ENCODE results near the gene EPAS1. TPM values are rescaled to one million over a fixed set of nuclear protein-coding genes. Genes with fewer than 3 reads are reported as not detected.

The EPAS1 gene
- total RNA-seq, 1 donor from 2014 or later = 31.5 TPM

GRCh38 chr2:46340740-46341420, 43.7 kb downstream of the EPAS1 start:
- DNase-seq = no peak

DNA sequence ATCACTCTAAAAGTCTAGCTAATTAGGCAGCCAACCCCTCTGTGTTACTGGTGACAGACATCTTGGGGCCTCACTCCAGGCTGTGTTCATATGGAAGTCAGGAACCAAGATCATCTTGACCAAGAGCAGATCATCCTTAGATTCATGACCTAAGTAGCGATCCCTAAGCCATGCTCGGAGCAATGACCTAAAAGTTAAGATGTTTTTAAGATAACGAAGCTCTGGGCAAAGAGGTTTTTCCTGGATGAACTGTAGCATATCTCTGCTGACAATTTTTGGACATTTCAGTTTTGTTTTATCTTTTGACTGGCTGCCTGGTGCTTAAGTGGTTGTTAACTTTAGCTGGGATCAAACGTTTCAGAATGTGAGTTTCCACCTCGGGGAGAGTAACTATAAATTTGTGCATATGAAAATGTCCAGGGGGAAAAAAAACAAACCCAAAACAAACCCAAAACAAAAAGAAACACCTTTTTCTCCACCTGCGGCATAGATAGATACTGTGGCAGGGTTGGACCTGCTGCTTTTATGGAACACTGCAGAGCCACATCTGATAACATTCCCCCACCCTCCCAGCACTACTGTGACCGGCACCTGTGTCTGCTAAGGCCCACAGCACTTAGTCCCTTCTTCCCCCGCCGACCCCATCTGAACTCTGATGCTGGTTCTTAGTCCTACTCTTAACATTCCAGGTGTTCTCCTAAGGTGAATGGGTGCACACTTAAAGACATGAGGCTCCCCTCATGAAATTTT, 45.5 kb downstream of the EPAS1 start:
- no peak for DNase-seq

DNA sequence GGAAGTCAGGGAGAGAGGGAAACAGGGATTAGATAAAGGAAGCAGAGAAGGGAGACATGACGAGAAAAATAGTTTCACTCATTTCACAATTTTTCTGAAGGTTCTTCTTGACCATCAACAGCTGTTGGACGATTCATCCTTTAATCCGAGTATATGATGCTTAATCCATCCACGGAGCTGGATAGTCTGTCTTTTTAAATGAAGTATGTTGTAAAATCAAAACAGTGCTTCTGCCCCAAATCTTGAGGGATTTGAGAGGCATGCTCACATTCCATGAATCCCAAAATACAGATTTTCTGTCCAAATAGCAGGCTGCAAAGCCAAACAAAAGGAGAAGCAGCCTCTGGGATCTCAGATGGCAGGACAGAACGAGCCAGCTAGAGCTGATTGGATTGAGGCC, 47.5 kb downstream of the EPAS1 start:
- DNase-seq = no peak

- no peak for DNase-seq
Measured at GRCh38 chr2:46345775-46346174, 48.6 kb downstream of the EPAS1 start.

- DNase-seq = no peak
Measured at GRCh38 chr2:46346719-46347118, 49.5 kb downstream of the EPAS1 start.

- DNase-seq = no peak
Measured at GRCh38 chr2:46347648-46348280, 50.6 kb downstream of the EPAS1 start.

GRCh38 chr2:46349115-46349547, 51.9 kb downstream of the EPAS1 start:
- DNase-seq = no peak

DNA sequence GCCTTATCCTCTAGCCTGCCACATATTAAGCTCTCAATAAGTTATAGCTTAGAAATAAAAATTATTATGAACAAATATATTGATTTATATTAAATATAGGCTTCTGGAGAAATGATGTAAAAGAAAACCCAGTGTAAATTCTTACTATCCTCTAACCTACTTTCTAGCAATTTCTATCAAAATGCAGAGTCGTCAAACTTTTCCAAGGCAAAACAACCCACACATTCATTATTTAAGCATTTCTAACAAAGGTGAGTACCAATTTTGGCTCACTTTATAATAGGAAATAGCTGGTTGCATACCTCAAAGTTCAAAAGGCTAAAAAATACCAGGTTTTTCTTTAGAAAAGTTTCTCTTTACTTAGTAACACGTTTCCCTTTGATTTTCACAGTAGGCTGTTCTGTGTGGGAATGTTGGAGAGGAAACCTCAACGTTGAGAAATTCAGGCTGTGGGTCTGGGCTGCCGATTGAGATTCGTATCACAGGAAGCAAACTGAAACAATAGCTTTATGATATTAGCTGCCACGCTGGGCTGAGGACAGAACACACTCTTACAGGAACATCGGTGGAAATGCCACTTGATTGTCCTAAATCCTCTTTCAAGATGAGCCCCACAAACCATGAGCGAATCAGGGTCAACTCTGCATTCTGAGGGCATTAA, 53.0 kb downstream of the EPAS1 start:
- no peak for DNase-seq

DNA sequence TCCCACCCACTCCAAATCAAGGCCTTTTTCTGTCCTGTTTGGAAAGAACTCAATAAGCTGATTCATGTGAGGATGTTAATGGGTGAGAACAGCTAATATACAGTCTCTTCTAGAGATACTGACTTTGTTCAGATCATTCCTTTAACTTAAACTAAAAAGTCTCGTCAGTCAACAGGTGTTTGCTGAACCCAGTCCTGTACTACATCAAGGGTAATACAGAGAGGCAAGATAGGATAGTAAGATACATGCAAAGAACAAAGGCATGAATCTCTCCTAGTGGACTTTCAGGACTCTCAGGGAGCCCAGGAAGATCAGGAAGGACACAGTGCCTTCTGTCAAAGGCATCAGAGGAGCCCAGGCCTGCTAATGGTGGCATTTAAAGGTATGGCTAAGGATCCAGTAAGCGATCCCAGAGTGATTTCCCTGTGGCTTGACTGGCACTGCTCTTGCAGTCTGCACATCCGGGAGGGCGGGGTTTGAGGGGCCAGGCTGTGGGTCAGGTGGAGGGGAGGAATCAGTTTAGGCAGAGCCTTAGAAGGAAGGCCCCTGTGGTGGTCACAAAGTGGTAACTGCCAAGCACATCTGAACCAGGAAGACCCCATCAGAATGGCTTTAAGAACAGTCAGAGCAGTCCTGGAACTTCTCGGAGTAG, 54.0 kb downstream of the EPAS1 start:
- no peak for DNase-seq

GRCh38 chr2:46351750-46352138, 54.5 kb downstream of the EPAS1 start:
- DNase-seq = no peak

DNA sequence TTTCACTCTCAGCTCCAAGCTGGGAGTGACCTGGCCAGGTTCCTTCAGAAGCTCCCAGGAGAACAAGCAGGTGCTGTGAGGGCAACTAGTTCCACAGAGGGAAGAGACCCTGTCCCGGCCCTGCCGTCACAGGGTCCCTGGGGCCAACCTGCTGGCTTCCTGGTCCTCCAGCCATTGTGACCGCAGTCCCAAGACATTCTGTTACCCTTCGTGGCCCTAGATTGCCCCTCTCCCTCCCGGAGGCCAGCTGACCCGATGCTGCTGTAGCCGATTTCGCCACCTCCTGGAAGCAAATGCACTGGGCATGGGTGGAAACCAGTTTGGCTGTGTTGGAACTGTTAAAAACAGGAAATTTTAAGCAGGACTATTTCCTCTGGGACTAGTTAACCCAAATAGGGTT, 55.4 kb downstream of the EPAS1 start:
- no peak for DNase-seq

GRCh38 chr2:46353509-46353908, 56.3 kb downstream of the EPAS1 start:
- no peak for DNase-seq

- DNase-seq = no peak
Measured at GRCh38 chr2:46355756-46356155, 58.5 kb downstream of the EPAS1 start.

- DNase-seq = no peak
Measured at GRCh38 chr2:46356991-46357390, 59.8 kb downstream of the EPAS1 start.

GRCh38 chr2:46358713-46359112, 61.5 kb downstream of the EPAS1 start:
- DNase-seq = no peak

DNA sequence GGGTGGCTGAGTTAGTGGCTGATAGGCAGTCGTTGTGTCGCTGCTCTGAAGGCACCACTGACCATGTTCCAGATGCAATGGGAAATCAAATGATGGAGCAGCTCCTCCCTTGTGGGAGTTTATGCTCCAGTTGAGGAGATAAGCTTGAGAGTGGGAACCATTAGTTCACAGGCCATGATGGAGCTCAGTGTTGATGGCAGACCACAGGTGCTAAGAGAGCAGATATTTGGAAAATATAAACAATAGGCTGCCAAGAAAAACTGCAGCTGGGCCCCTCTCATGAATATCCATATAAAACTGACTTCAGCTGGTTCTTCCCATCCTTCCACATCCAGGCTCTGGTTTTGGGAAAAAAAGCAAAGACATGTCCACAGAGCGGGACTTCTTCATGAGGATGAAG, 63.1 kb downstream of the EPAS1 start:
- no peak for DNase-seq

DNA sequence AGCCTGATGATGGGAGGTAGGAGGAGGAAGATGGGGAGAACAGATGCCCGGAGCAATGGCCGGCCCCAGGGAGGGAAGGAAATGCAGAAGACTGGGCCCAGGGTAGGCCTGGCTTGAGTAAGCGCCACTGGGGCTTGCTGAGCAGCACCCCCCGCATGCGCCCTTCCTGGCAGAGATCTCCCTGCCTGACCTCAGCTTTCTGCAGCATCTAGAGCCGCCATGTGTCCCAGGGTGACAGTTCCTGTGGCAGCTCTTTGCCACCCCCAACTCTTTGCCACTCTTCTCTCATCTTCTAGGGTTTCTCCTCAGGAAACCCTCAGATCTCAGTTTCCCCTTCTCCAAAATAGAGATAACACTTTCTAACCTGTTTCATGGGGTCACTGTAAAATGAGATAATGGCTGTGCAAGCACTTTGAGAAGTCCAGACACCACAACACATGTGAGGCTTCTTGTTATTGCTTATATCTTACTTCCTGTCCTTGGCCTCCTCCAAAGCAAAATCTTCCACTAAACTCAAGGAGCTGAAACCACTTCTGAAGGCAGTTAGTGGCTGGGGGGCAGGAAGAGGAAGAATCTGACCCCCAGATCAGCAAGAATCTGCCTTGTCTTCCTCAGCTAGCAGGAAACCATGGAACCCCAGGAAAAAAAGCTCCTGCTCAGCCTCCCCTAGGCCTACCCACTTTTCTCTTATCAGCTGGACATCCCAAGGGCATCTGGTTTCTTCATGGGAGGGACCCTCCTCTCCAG, 64.9 kb downstream of the EPAS1 start:
- DNase-seq = no peak

DNA sequence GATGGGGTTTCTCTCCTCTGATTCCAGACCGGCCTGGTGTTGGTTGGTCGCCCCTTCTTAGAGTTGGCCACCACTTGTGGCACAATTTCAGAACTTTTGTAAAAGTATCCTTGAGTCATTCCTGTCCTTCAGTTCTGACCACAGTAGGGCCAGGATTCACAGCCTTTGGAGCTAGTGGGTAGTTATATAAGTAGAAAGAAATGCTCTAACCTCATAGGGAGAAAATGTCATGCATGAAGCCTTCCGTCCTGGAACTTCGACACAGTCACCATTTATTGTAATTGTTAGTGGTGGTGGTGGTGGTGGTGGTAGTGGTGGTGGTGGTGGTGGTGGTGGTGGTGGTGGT, 65.4 kb downstream of the EPAS1 start:
- DNase-seq = no peak

DNA sequence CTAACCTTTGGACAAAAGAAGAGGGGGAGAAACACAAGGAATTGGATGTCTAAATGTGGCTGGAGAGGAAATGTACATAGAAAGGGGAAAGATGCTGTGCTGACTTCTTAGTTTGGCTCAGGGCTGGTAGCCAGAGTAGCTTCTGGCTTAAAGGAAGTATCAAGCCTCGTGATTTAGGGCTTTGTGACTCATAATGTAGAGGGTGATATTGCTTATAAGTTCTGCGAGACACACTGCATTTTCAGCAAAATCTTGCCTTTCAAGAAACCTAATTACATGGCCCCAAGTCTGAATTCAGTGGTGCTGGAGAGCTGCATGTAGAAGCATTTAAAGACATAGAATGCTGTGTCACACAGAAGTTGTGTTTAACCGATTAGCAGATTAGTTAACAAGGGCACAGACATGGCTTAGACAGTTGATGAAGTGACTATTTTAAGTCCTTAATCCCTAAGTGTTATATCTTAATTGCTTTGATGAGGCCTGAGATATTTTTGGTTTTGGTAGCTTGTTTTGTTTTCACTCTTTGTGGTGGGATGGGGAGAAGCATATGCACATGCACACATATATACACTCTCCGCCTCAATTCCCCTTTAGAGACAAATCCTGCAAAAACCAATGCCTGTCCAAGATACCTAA, 66.4 kb downstream of the EPAS1 start:
- no peak for DNase-seq

DNA sequence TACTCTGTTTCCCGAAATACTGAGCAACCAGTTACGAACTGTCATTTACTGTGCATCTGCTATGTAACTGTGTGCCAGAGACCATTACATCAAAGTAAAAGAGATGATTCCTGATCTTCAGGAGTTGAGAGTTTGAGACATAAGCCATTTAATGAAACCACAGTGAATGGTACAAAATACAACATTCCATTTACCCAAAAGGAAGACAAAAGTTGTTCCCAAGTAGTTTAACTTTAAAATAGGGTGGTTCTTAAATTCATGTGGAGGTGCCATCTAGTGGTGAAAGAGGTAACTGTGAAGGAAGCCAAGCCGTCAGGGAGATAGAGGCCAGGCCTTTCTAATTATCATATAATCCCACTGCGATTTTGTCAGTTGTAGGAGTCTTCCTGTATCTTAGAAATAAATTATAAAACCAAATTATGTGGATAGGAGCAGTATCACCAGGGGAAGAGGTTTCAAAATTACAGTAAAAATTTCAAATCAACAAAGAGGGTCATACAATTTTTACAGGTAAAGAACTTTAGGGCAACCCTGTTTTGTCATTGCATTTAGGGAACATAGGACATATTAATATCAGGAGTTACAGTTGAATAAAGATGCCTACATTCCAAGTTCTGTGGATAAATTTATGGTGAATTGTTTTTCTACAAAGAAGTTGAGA, 67.7 kb downstream of the EPAS1 start:
- peak; percentile 50 for DNase-seq

Measured in skin of body (tissue), 2 donors.